GM19395 (cell line): Measurements from ENCODE around the gene TRPV4.

Experiments used
- ATAC-seq: cut with Tn5 transposase; IDR thresholded peaks from one replicate; pipeline ENCODE4 v1.9.1; 2021; ENCODE audit warnings: mild to moderate bottlenecking, moderate library complexity; ENCODE audit not compliant: unreplicated experiment

TRPV4 gene

GRCh38 chr12:109782326-109782703, 50.9 kb downstream of the TRPV4 start:
- ATAC-seq = no peak

GRCh38 chr12:109781668-109782325, 51.4 kb downstream of the TRPV4 start:
- no peak for ATAC-seq

GRCh38 chr12:109779382-109779781, 53.8 kb downstream of the TRPV4 start:
- ATAC-seq = no peak

- no peak for ATAC-seq
These were observed 54.5 kb downstream of the TRPV4 start for GRCh38 chr12:109778684-109779083.

DNA sequence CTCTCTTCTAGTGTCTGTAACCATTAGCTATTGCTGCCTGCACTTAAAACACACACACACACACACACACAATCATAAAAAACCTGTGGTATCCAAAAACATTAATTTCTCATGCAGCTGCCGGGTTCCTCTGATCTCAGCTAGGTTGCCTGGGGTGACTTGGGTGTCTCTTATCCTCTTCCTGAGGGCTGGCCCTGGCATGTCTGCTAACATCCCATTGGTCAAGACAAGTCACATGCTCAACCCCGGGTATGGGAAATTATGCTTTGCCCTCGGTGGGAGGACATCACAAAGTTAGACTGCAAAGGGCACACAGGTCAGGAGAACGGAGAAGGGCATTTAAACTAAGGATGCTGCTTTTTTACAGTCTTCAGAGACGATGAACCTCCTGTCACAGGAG, 55.7 kb downstream of the TRPV4 start:
- ATAC-seq = no peak

DNA sequence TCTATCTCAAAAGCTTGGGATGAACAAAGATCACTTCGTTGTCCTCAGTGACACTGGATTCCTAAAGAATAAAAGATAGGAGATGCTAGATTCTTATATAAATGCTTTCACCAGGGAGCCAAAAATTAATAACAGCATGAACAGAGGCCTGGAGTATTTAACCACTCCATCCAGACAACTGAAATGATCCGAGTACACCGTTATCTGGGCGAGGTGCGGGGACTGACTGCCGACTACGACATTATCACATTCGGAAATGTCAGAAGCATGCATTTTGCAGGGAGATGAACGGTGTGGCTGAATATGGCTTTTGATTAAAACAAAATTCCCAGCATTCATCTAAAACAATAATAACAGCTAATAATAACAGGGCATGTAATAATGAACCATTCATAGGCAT, 56.6 kb downstream of the TRPV4 start:
- no peak for ATAC-seq

DNA sequence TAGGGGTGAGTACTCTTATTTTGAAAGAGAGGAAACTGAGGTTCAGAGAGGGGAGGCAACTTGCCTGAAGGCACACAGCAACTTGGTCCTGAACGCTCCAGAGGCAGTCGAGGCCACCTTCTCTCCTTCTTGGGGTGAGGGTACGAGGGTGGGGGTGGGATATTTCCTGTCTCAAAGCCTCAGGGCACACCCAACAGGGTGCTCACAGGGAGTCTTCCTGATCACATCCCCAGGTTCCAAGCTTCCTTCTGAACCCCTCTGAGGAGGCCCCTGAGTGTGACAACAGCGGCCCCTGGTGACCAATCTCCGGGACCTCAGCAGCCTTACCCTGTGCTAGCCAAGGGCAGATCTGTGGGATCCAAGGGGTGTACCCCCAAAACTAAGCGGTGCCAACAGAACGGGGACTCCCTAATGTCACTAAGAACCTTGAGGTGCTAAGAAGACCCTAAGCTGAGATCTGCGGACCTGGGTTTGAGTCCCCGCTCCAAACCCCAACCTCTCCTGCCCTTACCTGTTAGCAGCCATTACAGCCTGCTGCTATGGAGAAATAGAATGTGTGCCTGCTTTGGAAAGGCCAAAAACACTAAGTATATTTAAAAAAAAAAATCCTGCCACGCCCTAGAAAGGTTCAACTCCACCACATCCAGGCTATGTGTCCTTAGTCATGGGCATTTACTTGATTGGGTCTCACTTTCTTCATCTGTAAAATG, 57.9 kb downstream of the TRPV4 start:
- ATAC-seq = no peak

GRCh38 chr12:109773384-109774011, 59.7 kb downstream of the TRPV4 start:
- ATAC-seq = no peak

- ATAC-seq = no peak
These were observed 60.4 kb downstream of the TRPV4 start for GRCh38 chr12:109772622-109773321.

- ATAC-seq = no peak
These were observed 61.2 kb downstream of the TRPV4 start for GRCh38 chr12:109771746-109772621.

- ATAC-seq = no peak
These were observed 62.1 kb downstream of the TRPV4 start for GRCh38 chr12:109770861-109771670.

DNA sequence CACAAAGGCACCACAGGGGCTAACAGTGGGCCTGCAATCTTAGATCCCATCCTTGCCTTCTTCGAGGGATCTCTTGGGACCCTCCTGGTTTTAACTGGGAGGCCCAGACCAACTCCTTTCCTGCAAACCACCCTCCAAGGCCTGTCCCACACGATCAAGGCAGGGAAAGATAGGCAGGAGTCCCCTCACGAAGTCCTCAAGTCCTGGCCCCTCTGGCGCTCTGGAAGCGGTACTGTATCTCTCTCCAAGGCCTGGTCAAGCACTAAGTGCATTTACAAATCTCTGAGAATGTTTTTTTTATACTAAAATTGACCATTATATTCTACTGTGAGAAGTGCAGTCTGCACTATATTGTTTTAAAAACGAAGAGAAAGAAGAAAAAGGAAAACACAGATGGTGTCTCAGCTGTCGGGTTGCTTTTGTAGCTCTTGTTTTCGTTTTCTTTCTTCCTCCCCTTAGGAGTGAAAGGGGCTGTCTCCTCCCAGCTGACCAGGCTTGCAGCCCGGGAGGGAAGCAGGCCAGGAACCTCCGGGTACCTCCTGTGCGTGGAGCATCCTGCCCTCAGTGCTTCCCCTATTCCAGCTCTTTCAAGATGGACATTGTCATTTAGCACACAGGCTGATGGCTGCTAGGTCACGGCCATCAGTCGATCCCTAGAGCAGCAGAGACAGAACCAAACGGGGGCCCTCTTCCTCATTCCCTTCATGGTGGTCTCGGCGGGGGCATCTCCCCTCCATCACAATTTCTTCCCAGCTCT, 62.9 kb downstream of the TRPV4 start:
- ATAC-seq = no peak

DNA sequence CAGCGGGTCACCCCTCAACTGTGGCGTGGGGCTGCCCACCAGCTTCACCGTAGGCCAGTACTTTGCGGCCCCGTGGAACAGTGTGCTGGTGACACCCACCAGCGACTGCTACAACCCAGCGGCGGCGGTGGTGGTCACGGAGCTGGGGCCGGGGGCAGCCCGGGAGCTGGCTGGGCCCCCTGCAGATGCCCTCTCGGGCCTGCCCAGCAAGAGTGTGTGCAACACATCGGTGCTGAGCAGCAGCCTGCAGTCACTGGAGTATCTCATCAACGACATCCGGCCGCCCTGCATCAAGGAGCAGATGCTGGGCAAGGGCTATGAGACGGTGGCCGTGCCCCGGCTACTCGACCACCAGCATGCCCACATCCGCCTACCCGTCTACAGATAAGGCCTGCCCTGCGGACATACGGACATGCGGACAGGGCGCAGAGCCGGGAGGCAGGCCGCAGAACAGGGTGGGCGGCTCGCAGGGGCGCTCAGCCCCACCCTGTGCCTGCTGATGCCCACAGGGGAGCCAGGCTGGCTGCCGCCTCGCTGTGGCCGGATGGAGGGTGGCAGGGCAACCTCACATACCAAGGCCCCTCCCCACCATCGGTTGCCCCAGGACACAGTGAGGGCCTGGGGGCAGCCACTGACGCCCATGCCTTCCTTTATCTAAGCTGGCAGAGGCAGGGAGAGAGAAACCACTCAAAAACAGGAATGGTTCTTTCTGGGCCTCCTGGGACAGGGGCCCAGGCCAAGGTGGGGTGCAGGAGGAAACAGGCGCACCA, 64.1 kb downstream of the TRPV4 start:
- no peak for ATAC-seq

GRCh38 chr12:109767991-109768900, 65.0 kb downstream of the TRPV4 start:
- no peak for ATAC-seq

GRCh38 chr12:109767456-109767855, 65.7 kb downstream of the TRPV4 start:
- ATAC-seq = no peak

GRCh38 chr12:109766251-109766778, 66.9 kb downstream of the TRPV4 start:
- ATAC-seq = no peak

GRCh38 chr12:109765446-109765810, 67.8 kb downstream of the TRPV4 start:
- ATAC-seq = no peak
